GM12878 (cell line): ENCODE results near the gene CCDC57.

Source experiments
- CBX3 ChIP-seq: fragments of 200-600 bp; sonication (generic); IDR thresholded peaks from 2 replicates; pipeline ENCODE4 v1.6.1; 2016; ENCODE audit warnings: low read depth, borderline replicate concordance
- HDAC2 ChIP-seq: fragments of 200-600 bp; sonication (generic); IDR thresholded peaks from 2 replicates; pipeline ENCODE4 v1.6.1; 2017
- KLF5 ChIP-seq: fragments of 450-650 bp; IDR thresholded peaks from 2 replicates; pipeline ENCODE4 v1.6.1; 2014; ENCODE audit warnings: mild to moderate bottlenecking; ENCODE audit not compliant: partially characterized antibody
- TF ChIP-seq, protein P1 (sequence below): IDR thresholded peaks from 2 replicates; pipeline ENCODE4 v1.6.1; 2012; ENCODE audit warnings: low read depth, low read length, improper control_type of control experiment

DNA sequence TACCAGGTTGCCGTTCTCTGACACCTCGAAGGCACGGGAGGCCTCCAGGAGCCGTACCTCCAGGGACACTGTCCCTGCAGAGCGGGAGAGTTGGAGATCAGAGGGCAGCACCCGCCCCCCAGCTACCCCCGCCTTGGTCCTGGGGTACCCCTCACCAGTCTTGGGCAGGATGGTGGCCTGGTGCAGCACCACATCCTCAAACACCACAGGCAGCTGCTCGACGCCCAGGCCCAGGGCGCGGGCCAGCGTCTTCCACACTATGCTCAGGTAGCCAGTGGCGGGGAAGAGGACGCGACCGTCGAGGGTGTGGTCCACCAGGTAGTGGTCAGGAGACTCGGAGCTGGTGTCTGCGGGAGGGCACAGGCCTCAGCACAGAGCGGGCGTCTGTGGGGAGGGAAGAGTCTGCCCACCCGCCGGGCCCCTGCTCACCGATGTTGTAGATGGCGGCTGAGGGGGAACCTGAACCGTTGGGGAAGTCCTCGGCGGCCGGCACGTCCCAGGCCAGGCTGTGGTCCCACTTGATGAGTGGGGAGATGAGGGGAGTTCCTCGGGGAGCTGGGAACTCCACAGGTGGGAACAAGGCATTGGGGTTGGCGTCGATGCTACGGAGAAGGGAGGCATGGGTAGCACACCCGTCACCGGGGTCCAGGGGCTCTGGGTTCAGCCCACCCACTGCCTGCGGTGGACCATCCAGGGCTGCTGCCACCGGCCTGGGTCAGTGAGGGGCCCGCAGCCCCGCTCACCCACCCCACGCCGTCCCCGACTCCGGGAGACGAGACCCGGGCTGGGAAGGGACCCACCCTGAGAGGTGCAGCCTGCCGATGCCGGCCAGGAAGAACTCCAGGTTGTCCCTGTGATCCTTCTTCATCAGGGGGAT is 124.4 kb downstream of the CCDC57 start:
- no peak for TF ChIP-seq HDAC2
- TF ChIP-seq KLF5: no peak
- TF ChIP-seq, protein P1, sequence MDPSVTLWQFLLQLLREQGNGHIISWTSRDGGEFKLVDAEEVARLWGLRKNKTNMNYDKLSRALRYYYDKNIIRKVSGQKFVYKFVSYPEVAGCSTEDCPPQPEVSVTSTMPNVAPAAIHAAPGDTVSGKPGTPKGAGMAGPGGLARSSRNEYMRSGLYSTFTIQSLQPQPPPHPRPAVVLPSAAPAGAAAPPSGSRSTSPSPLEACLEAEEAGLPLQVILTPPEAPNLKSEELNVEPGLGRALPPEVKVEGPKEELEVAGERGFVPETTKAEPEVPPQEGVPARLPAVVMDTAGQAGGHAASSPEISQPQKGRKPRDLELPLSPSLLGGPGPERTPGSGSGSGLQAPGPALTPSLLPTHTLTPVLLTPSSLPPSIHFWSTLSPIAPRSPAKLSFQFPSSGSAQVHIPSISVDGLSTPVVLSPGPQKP: no peak
- no peak for TF ChIP-seq CBX3
